ENCODE results near the gene EDRF1. TPM values are rescaled to one million over a fixed set of nuclear protein-coding genes. Genes with fewer than 3 reads are reported as not detected.

EDRF1 gene
- total and polyA plus RNA-seq, 2 of the 8 experiments (the other 6 are each of a cell fraction or from before 2014, with no cell fraction given), result 19.9 to 37.8 TPM

DNA sequence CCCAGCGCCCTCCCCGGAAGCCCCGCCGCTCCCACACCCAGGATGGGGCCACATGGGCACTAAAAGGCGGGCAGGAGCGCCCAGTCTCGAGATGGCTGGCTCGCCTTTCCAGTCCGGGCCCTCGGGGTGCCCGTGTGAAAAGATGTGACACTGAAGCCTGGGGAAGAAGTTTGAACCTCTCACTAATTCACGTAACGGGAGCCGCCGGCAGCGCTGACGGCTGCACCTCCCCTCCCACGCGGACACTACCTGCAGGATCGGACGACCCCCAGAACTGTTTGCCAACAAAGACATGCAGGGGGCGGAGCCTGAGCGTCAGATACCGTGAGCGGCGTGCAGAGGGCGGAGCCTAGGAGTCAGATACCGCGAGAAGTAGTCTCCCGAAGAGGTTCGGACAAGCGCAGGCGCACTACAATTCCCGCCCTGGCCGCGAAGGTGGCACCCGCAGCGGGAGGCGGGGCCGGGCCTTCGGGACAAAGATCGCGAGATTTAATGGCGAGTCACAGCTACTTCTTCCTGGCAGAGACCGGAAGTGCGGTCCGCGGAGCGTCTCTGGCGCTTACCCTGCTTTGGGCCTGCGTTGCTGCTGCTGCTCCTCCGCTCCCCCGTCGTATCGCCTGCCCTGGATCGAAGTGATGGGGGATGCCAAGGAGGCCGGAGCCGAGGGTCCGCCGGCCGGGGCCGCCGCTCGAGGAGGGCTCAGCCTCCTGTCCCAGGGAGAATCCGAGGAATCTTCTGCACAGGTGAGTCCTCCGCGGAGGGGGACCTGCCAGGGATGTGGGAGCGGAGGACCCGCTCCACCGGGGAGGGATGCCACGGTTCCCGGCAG lies at the start of gene EDRF1 (continued):
- TF ChIP-seq, protein P1, sequence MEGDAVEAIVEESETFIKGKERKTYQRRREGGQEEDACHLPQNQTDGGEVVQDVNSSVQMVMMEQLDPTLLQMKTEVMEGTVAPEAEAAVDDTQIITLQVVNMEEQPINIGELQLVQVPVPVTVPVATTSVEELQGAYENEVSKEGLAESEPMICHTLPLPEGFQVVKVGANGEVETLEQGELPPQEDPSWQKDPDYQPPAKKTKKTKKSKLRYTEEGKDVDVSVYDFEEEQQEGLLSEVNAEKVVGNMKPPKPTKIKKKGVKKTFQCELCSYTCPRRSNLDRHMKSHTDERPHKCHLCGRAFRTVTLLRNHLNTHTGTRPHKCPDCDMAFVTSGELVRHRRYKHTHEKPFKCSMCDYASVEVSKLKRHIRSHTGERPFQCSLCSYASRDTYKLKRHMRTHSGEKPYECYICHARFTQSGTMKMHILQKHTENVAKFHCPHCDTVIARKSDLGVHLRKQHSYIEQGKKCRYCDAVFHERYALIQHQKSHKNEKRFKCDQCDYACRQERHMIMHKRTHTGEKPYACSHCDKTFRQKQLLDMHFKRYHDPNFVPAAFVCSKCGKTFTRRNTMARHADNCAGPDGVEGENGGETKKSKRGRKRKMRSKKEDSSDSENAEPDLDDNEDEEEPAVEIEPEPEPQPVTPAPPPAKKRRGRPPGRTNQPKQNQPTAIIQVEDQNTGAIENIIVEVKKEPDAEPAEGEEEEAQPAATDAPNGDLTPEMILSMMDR (IDR thresholded peaks at IDR 0.05; ENCODE audit: control extremely low read depth in 1 of 3, insufficient read depth in 1 of 3, low read depth in 1 of 3, low read length in 3 of 3), result peak in 1 of 3 experiments; percentile 12; a peak in 1 of 4 replicates
- TF ChIP-seq CHD2 (IDR thresholded peaks at IDR 0.05; ENCODE audit: low read length) (peak; percentile 97), NANOG (IDR thresholded peaks at IDR 0.05; ENCODE audit: insufficient read depth, low read depth, low read length, poor library complexity, severe bottlenecking) (no peak), SIRT6 (IDR thresholded peaks at IDR 0.05; ENCODE audit: low read length) (no peak), SRF (IDR thresholded peaks at IDR 0.05; ENCODE audit: low read depth, low read length) (no peak), SUZ12 (IDR thresholded peaks at IDR 0.05; ENCODE audit: low read length) (no peak), HDAC6 (IDR thresholded peaks at IDR 0.05; ENCODE audit: low read depth, low read length) (no peak), USF2 (IDR thresholded peaks at IDR 0.05; ENCODE audit: low read length) (no peak), TCF12 (IDR thresholded peaks at IDR 0.05; ENCODE audit: low read depth, low read length) (no peak), SAP30 (IDR thresholded peaks at IDR 0.05; ENCODE audit: insufficient read depth, insufficient replicate concordance, low read length) (no peak), POLR2A (IDR thresholded peaks at IDR 0.05; ENCODE audit: control extremely low read depth in 1 of 2, low read depth in 2 of 2, low read length in 2 of 2) (peak; percentile 91 to 98), SP1 (IDR thresholded peaks at IDR 0.05; ENCODE audit: low read depth, low read length) (no peak), MAFK (IDR thresholded peaks at IDR 0.05; ENCODE audit: low read depth, low read length) (no peak), KDM5A (IDR thresholded peaks at IDR 0.05; ENCODE audit: low read length) (peak; percentile 56), TBP (IDR thresholded peaks at IDR 0.05; ENCODE audit: low read depth, low read length) (peak; percentile 91), GABPA (IDR thresholded peaks at IDR 0.05; ENCODE audit: borderline replicate concordance, insufficient read depth, low read length) (peak; percentile 85), GTF2F1 (IDR thresholded peaks at IDR 0.05; ENCODE audit: borderline replicate concordance, low read depth, low read length) (peak; percentile 76), CREB1 (IDR thresholded peaks at IDR 0.05) (peak; percentile 2; the same call in 1 of the 2 replicates), TEAD4 (IDR thresholded peaks at IDR 0.05; ENCODE audit: low read depth, low read length) (no peak), EGR1 (IDR thresholded peaks at IDR 0.05; ENCODE audit: borderline replicate concordance, low read depth, low read length) (peak; percentile 40; the same call in 1 of the 2 replicates)
